Hair follicular keratinocyte (primary cell): Measurements from ENCODE around the gene FRMPD4. TPM values are rescaled to one million over a fixed set of nuclear protein-coding genes. Genes with fewer than 3 reads are reported as not detected.

Experiments used
- total RNA-seq: library from RNA; depleted of rRNA; stranded (reverse); fragments of >200 nt; gene quantifications from 2 replicates; pipeline ENCODE4 v1.2.3, GENCODE V29; 2015

Gene FRMPD4
- 0.08 TPM in 2 replicates for total RNA-seq

GRCh38 chrX:12138361-12139313, at the start of gene FRMPD4:
Gene FRMPD4, plus strand, starts transcription at chrX:12138473. Its CDS starts 499 bp downstream, at chrX:12138972.

